Measurements from ENCODE around the gene RCHY1.

DNA sequence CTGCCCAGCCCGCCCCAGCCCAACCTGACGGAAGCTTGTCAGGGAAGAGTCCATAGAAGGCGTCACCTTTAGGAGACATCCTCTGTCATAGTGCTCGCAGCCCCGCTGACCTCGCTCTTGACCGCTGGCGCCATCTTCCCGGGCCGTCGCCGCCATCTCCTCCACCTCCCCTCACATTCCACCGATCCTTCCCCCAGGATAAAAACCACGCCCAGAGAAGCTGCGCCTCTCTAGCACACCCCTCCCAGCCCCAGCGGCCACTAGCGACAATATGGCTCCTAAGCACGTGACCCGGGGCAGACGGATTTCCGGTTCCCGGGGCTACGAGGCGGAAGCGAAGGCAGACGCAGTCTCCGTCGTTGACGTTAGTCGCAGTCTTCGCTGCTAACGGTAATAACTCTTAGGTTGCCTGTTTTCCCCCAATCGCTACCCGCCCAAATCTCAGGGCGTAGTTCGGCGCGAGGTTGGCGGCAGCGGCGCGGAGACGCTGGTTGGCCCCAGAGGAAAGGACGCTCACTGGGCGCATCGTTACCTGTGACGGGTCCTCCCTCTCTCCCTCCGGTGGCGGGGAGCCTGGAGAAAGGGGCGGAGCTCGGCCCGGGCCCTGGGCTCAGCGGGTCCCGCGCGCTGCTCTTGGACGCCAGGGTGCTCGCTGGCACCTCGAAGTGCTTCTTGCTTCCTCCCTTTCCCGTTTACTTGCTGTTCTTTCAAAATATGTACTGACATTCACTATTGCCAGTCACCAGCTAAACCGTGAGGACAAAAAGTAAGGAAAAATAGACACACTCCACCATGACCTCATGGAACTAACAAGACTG lies at the start of gene RCHY1, which contains the start of gene THAP6:
- TF ChIP-seq POLR2A (IDR thresholded peaks at IDR 0.05; ENCODE audit: low read length) (peak; percentile 97), GATA1 (IDR thresholded peaks at IDR 0.05; ENCODE audit: low read depth, low read length) (no peak)
